Transverse colon (tissue), 4 donors: ENCODE data around the gene RASL12. TPM values are rescaled to one million over a fixed set of nuclear protein-coding genes. Genes with fewer than 3 reads are reported as not detected.

ENCODE experiments used
- DNase-seq: peaks from one replicate; pipeline ENCODE4 v3.0.0-alpha.2; 2019
- H3K27ac ChIP-seq, 4 donors: fragments of 200-600 bp; sonication (generic); 2 replicates each; pipeline ENCODE4 v1.5.1; 2016 to 2018; ENCODE audit warnings: inconsistent platforms in 4 of 4
- H3K27me3 ChIP-seq: fragments of 200-600 bp; sonication (generic); 2 replicates; pipeline ENCODE4 v1.5.1; 2017; ENCODE audit warnings: inconsistent platforms
- H3K36me3 ChIP-seq, 4 donors: fragments of 200-600 bp; sonication (generic); 2 replicates each; pipeline ENCODE4 v1.5.1; 2017 to 2019; ENCODE audit warnings: inconsistent platforms in 4 of 4
- H3K4me1 ChIP-seq, 4 donors: fragments of 200-600 bp; sonication (generic); 2 replicates each; pipeline ENCODE4 v1.5.1; 2017 to 2020; ENCODE audit warnings: inconsistent platforms in 4 of 4
- H3K4me3 ChIP-seq, 4 donors: fragments of 200-600 bp; sonication (generic); 1 replicate in 1 of 4; 2 replicates in 3 of 4; pipeline versions ENCODE4 v1.5.1 to v1.6.1; 2017 to 2019; ENCODE audit warnings: inconsistent platforms in 4 of 4
- H3K9me3 ChIP-seq, 2 donors: fragments of 200-600 bp; sonication (generic); 2 replicates each; pipeline ENCODE4 v1.5.1; 2017 to 2019; ENCODE audit warnings: inconsistent platforms in 2 of 2
- EP300 ChIP-seq: sonication (generic); formaldehyde crosslinking; IDR thresholded peaks from one replicate; pipeline ENCODE4 v1.6.1; 2017; ENCODE audit warnings: antibody characterized with exemption, low read depth
- POLR2A ChIP-seq: fragments of 450-650 bp; IDR thresholded peaks from one replicate; pipeline ENCODE4 v1.6.1; 2016; ENCODE audit warnings: antibody characterized with exemption, mild to moderate bottlenecking, moderate library complexity
- POLR2AphosphoS5 ChIP-seq, 3 donors: sonication (generic); formaldehyde crosslinking; IDR thresholded peaks; one replicate each; pipeline ENCODE4 v1.6.1; 2016; ENCODE audit warnings: antibody characterized with exemption in 3 of 3
- WGBS, 2 donors: methylation state at CpG; one replicate each; pipeline ENCODE4 v1.1.5; 2018; ENCODE audit warnings: low coverage in 1 of 2; 5-methylcytosine and 5-hydroxymethylcytosine counted together
- in situ Hi-C, 4 donors: fragments of 200-750 bp; cut with MboI; loops; one replicate each; pipeline versions ENCODE4 v1.15.0 to v1.15.1; 2017; ENCODE audit warnings: low sequenced_read_pairs in 3 of 4, low pct_ligation_motif_present in 1 of 4, low pct_unique_long_range_greater_than_20kb in 1 of 4
- intact Hi-C: fragments of 100-400 bp; cut with DNase I; formaldehyde crosslinking; loops from one replicate; pipeline ENCODE4 v1.15.1; 2023; ENCODE audit warnings: low total_unique reads
- total RNA-seq, 4 donors: library from RNA; depleted of rRNA; stranded (reverse); fragments of >200 nt; gene quantifications; one replicate each; pipeline ENCODE4 v1.1.0, GENCODE V29; 2016
- TF ChIP-seq, protein P1 (sequence below), 5 experiments: fragments of 200-600 bp in 3 of 5; fragments of 450-650 bp in 2 of 5; sonication (generic) in 3 of 5; IDR thresholded peaks; 1 replicate in 2 of 5; 2 replicates in 3 of 5; pipeline ENCODE4 v1.5.1; 2016 to 2017; ENCODE audit warnings: antibody characterized with exemption in 5 of 5, inconsistent platforms in 3 of 5, mild to moderate bottlenecking in 2 of 5, moderate library complexity in 1 of 5

RASL12 gene
- total RNA-seq, 4 donors from 2014 or later = 13.9 to 46.8 (median 16.4) TPM

GRCh38 chr15:65081270-65081669, 13.5 kb upstream of the RASL12 start:
- intact Hi-C loops = no loop called here
- TF ChIP-seq EP300 = no peak
- no peak for TF ChIP-seq POLR2A
- TF ChIP-seq, protein P1, sequence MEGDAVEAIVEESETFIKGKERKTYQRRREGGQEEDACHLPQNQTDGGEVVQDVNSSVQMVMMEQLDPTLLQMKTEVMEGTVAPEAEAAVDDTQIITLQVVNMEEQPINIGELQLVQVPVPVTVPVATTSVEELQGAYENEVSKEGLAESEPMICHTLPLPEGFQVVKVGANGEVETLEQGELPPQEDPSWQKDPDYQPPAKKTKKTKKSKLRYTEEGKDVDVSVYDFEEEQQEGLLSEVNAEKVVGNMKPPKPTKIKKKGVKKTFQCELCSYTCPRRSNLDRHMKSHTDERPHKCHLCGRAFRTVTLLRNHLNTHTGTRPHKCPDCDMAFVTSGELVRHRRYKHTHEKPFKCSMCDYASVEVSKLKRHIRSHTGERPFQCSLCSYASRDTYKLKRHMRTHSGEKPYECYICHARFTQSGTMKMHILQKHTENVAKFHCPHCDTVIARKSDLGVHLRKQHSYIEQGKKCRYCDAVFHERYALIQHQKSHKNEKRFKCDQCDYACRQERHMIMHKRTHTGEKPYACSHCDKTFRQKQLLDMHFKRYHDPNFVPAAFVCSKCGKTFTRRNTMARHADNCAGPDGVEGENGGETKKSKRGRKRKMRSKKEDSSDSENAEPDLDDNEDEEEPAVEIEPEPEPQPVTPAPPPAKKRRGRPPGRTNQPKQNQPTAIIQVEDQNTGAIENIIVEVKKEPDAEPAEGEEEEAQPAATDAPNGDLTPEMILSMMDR (IDR thresholded peaks at IDR 0.05) = no peak
- TF ChIP-seq POLR2AphosphoS5 (IDR thresholded peaks at IDR 0.05) = no peak
- Histone ChIP-seq H3K27ac (peak overlapping the region in 3 of 4 donors; percentile 35 to 56 (median 41)), H3K36me3 (no peaks in the 10 kb centered on the region), H3K4me3 (no peak overlapping the region), H3K4me1 (peaks cover 8 to 36% (median 30%) of the 10 kb centered on the region in 4 donors), H3K27me3 (no peaks in the 10 kb centered on the region), H3K9me3 (no peaks in the 10 kb centered on the region)
- in situ Hi-C loops = loop anchor here in 1 of 4 donors (10.0 kb wide), 1 partner anchor 46 kb away; no protein-coding TSS in a partner anchor
- WGBS, 2 donors = 63 to 78% methylated on average over 5 to 6 of the region's 6 CpGs
- no peak for DNase-seq

- Histone ChIP-seq H3K27me3 (no peaks in the 10 kb centered on the region), H3K4me3 (no peak overlapping the region), H3K9me3 (no peaks in the 10 kb centered on the region), H3K4me1 (peaks cover 8 to 35% (median 30%) of the 10 kb centered on the region in 4 donors), H3K36me3 (no peaks in the 10 kb centered on the region), H3K27ac (no peak overlapping the region)
- intact Hi-C loops (no loop called here), in situ Hi-C loops (no loop called here)
- DNase-seq = no peak
- TF ChIP-seq, protein P1 (IDR thresholded peaks at IDR 0.05) = no peak
- TF ChIP-seq POLR2A = no peak
- no peak for TF ChIP-seq POLR2AphosphoS5 (IDR thresholded peaks at IDR 0.05)
- no peak for TF ChIP-seq EP300
- 96% methylated on average over 5 of the region's 5 CpGs; no CpG with 5 or more reads in 1 of the 2 donors for WGBS, 2 donors
Observed at GRCh38 chr15:65079580-65079979, 11.8 kb upstream of the RASL12 start.

DNA sequence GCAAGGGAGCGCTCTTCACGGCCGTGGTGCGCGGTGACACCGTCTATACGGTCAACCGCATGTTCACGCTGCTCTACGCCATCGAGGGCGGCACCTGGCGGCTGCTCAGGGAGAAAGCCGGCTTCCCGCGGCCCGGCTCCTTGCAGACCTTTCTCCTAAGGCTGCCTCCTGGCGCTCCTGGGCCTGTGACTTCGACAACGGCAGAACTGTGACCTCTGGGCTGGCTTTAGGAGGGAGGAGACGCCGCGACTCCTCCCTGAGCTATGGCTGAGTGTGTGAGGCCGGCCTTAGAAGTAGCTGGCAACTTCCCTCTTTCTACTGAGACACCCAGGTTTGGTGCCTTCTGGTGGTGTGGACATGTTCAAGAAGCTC, 10.2 kb upstream of the RASL12 start:
- TF ChIP-seq POLR2A = no peak
- TF ChIP-seq EP300 = no peak
- no peak for TF ChIP-seq POLR2AphosphoS5 (IDR thresholded peaks at IDR 0.05)
- TF ChIP-seq, protein P1 (IDR thresholded peaks at IDR 0.05) = peak; percentile 56 to 83 (median 70)
- Histone ChIP-seq H3K4me1 (peaks cover 8 to 27% (median 22%) of the 10 kb centered on the region in 4 donors), H3K27ac (peak overlapping the region in 1 of 4 donors; percentile 27), H3K4me3 (no peak overlapping the region), H3K9me3 (no peaks in the 10 kb centered on the region), H3K36me3 (no peaks in the 10 kb centered on the region), H3K27me3 (no peaks in the 10 kb centered on the region)
- intact Hi-C loops (loop anchor here (1.0 kb wide), 1 partner anchor 24 kb away; no protein-coding TSS in a partner anchor), in situ Hi-C loops (no loop called here)
- DNase-seq = peak; percentile 89
- WGBS, 2 donors = 6% methylated on average over 17 of the region's 24 CpGs; no CpG with 5 or more reads in 1 of the 2 donors

DNA sequence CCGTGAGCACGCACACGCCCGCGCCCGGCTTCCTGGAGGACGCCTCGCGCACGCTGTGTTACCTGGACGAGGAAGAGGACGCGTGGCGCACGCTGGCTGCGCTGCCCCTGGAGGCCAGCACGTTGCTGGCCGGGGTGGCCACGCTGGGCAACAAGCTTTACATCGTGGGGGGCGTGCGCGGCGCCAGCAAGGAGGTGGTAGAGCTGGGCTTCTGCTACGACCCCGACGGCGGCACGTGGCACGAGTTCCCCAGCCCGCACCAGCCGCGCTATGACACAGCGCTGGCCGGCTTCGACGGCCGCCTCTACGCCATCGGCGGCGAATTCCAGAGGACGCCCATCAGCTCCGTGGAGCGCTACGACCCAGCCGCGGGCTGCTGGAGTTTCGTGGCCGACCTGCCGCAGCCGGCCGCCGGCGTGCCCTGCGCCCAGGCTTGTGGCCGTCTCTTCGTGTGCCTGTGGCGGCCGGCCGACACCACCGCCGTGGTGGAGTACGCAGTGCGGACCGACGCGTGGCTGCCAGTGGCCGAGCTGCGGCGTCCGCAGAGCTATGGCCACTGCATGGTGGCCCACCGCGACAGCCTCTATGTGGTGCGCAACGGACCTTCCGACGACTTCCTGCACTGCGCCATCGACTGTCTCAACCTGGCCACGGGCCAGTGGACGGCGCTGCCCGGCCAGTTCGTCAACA, 9.6 kb upstream of the RASL12 start:
- no peaks in the 10 kb centered on the region for H3K36me3 ChIP-seq
- no peak for DNase-seq
- H3K27ac ChIP-seq = no peak overlapping the region
- H3K4me1 ChIP-seq = peaks cover 5 to 22% (median 17%) of the 10 kb centered on the region in 4 donors
- in situ Hi-C loops (no loop called here), intact Hi-C loops (no loop called here)
- H3K27me3 ChIP-seq = no peaks in the 10 kb centered on the region
- no peak overlapping the region for H3K4me3 ChIP-seq
- no peak for TF ChIP-seq EP300
- no peak for TF ChIP-seq POLR2AphosphoS5 (IDR thresholded peaks at IDR 0.05)
- no peak for TF ChIP-seq POLR2A
- TF ChIP-seq, protein P1 (IDR thresholded peaks at IDR 0.05) = no peak
- no peaks in the 10 kb centered on the region for H3K9me3 ChIP-seq
- 75% methylated on average over 61 of the region's 85 CpGs; no CpG with 5 or more reads in 1 of the 2 donors for WGBS, 2 donors
